NCI-H2081 (cell line): ENCODE data around the gene CAMTA1.
A peak's percentile ranks its signal among the peaks of the same experiment; 100 is the strongest.
"Not testable (repeated sequence)": the region's sequence is repeated elsewhere in the genome, so short reads cannot be mapped to it uniquely, and the experiment has no call there.

Experiments
- DNase-seq, 2 experiments: peaks; one replicate each; lab custom pipeline; 2025; lab: John Stamatoyannopoulos, UW

CAMTA1 gene

GRCh38 chr1:7150724-7151280 is 365.5 kb downstream of the CAMTA1 start:
- peak in 1 of 2 experiments; percentile 4 for DNase-seq

DNA sequence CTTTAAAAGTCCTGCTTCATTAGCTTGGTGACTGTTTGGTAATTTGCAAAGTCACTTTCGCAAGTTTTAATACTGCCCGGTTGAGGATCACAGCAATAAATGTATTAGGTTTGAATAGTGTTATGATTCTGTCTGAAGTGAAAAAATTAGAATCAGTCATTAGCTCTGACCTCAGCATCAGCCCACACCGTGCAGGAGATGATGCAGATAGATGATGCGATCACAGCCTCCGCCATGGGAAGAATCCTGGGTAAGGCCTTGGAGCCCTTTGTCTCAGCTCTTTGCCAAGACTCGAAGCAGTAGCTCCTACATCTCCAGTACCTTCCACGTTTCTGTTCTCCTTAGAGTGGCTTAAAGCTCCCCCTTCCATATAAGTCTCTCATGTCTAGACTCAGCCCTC is 366.7 kb downstream of the CAMTA1 start:
- no peak for DNase-seq

DNA sequence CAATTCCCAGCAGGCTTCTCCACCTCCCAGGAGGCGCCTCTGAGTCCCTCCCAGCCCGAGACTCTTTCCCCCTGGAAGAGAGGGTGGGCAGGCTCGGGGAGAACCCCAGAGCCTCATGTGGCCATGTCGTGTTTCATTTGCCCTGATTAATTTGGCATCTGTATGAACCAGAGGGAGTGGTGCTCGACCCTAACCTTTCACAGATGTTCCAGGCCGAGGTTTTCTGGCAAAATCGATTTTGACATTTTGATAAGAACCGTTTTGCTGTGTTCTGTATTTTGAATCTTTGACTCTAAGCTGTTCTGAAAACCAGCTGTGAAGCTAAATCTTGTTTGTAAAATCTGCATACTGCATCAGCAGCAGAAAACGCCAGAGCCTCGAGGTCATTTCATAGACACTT is 367.4 kb downstream of the CAMTA1 start:
- DNase-seq = no peak

DNA sequence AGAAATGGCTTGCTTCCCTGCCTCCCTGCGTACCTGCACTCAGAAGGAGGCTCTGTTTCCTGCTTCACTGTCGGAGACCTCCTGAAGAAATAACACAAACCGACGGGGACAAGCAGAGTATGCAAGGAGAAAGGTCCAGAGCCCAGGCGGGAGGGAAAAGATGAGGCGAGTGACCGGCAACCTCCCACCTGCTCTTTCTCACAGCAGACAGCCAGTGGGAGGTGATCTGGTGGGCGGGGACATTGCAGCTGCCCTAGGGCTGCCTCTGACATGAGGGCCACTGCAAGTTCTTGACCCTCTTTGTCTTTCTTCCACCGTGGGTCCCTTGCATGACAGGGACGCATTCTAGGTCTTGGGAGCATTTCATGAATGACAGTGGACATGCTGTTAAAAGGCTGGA is 368.2 kb downstream of the CAMTA1 start:
- DNase-seq = no peak

- DNase-seq = no peak
Measured at GRCh38 chr1:7159116-7159781, 374.0 kb downstream of the CAMTA1 start.

DNA sequence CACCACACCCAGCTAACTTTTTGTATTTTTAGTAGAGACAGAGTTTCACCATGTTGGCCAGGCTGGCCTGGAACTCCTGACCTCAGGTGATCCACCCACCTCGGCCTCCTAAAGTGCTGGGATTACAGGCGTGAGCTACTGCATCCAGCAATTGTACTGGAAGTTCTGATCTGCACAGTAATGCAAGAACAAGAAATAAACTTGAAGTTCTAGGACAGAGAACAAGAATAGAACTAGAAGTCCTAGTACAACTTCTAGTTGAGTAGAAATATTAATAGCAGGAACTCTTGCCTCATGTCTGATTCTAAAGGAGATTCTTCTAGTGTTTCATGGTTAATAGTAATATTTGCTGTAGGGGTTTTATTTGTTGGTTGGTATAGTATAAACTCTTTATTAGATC is 383.3 kb downstream of the CAMTA1 start:
- DNase-seq = not testable (repeated sequence)

GRCh38 chr1:7171168-7171567 is 385.9 kb downstream of the CAMTA1 start:
- DNase-seq = no peak

GRCh38 chr1:7171574-7171973 is 386.3 kb downstream of the CAMTA1 start:
- DNase-seq = no peak

GRCh38 chr1:7172804-7173203 is 387.6 kb downstream of the CAMTA1 start:
- no peak for DNase-seq

GRCh38 chr1:7174561-7174960 is 389.3 kb downstream of the CAMTA1 start:
- no peak for DNase-seq

GRCh38 chr1:7174980-7175906 is 390.0 kb downstream of the CAMTA1 start:
- no peak for DNase-seq

DNA sequence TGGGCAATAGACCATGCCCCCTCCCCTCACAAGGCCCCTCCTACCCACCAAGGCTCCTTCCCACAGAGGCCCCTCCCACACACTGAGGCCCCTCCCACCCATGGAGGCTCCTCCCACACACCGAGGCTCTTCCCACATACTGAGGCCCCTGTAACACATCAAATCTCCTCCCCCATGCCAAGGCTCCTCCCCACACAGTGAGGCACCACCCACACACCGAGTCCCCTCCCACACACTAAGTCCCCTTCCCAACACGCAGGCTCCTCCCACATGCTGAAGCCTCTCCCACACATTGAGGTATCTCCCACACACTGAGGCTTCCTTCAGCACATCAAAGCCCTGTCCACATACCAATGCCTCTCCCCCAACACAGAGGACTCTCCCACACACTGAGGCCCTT is 391.8 kb downstream of the CAMTA1 start:
- DNase-seq = no peak

DNA sequence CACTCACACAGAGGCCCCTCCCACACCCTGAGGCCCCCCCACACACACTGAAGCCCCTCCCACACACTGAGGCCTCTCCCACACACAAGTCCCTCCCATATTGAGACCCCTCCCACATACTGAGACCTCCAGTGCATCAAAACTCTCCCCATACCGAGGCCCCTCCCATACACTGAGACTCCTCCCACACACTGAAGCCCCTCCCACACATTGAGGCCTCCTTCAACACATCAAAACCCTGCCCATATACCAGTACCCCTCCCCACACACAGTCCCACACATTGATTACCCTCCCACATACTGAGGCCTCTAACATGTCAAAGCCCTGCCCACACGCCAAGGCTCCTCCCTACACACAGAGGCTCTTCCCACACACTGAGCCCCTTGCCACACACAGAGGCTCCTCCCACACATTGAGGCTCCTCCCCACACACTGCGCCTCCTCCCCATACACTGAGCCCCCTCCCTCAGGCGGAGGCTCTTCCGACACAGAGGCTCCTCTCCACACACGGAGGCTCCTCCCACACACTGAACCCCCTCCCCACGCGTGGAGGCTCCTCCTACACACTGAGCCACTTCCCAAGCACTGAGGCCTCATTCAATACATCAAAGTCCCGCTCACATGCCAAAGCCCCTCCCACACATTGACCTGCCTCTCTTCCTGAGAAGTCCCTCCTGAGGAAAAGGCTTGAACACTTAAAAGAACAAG is 392.3 kb downstream of the CAMTA1 start:
- DNase-seq = no peak

- DNase-seq = no peak
Measured at GRCh38 chr1:7178336-7178735, 393.1 kb downstream of the CAMTA1 start.

DNA sequence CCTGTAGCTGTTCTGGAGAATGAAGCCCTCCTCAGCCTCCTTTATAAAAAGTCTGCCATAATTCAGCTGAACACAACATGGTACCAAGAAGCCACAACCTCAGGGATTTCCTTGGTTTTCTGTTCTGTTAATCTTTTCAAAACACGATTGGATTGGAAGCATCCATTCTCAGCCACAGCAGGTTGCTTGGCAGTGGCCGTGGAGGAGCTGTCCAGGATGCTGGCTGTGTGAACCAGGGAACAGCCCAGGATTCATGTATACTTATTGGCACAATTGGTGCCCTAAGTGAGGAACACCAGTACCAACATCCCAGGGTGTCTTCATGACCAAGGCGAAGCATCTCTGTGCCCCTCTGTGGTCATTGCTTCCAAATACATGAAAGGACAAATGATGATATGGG is 393.5 kb downstream of the CAMTA1 start:
- no peak for DNase-seq

- DNase-seq = no peak
Measured at GRCh38 chr1:7185721-7186120, 400.5 kb downstream of the CAMTA1 start.

- DNase-seq = peak; percentile 35 to 67
Measured at GRCh38 chr1:7186382-7187111, 401.3 kb downstream of the CAMTA1 start.

DNA sequence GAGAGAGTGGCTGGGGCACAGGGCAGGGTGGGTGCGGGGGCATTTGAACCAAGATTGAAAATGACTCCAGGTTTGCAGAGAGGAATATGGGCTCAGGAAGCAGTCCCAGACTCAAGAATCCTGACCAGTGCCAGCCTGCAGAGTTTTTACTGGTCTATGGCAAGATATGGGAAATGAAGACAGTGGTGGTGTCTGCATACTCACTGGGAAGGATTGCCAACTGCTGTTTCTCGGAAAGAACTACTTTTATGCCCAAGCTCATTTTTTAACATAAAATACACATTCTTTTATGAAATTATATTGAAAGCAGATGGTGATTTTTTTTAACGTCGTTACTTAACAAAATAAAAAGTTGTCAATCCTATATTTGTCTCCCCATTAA is 401.8 kb downstream of the CAMTA1 start:
- DNase-seq = no peak

- no peak for DNase-seq
Measured at GRCh38 chr1:7190261-7190660, 405.0 kb downstream of the CAMTA1 start.

DNA sequence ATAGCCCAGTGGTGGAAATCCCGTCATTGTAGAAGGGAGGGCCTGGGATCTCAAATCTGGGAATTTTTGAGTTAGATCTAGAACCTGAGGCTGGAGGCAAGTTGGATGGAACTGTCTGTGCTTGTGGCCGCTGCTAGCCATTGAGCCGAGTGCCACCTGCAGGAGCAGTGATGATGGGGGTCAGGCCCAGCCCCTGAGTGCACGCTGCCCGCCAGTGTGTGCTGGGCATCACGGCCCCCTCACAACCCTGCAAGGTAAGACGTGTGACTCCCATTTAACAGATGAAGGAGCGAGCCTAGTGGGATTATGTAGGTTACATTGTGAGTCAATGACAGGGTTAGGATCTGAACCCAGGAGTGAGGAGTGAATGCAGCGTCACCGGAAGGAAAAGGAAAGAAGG is 407.2 kb downstream of the CAMTA1 start:
- no peak for DNase-seq

DNA sequence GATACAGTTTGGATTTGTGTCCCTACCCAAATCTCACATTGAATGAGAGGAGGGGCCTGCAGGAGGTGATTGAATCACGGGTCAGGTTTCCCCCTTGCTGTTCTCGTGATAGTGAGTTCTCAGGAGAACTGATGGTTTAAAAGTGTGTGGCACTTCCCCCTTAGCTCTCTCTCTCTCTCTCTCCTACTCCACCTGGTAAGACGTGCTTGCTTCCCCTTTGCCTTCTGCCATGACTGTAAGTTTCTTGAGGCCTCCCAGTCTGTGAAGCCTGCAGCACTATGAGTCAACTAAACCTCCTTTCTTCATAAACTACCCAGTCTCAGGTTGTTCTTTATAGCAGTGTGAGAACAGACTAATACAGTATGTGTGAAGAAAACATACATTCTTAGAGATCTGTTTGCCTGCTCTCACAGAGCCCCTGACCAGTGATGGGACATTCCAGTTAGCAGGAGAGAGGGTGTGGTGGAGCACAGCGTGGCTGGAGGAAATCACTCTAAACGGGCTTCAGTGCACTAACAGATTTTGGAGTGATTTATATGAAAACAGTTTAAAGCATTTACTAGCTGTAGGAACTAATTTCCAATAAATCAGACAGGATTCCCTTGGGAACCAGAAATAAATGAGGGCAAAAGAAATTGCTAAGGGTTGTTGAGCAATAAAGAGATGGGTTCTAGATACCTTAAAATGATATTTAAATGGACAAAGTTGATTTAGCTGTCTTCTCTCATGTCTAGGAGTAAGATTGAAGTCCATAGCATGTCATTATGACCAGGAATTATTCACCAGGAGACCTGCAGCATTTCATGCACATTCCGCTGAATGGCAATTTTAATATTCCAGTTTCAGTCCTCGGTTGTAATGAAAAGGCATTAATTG is 411.0 kb downstream of the CAMTA1 start:
- no peak for DNase-seq
